RWPE1 (cell line): ENCODE data around the gene MAML3.

ENCODE experiments used
- CTCF ChIA-PET: fragments of 350-600 bp; sonication (Branson Sonifier 250); formaldehyde crosslinking; extraction: SDS; loops from one replicate; lab custom pipeline; 2021; lab: Yijun Ruan, JAX
- POLR2A ChIA-PET: fragments of 400-600 bp; formaldehyde crosslinking; extraction: SDS; loops from one replicate; lab custom pipeline; 2020; ENCODE audit warnings: antibody characterized with exemption; ENCODE audit not compliant: low non-redundant PET; lab: Yijun Ruan, JAX
- DNase-seq: peaks from one replicate; pipeline ENCODE4 v3.0.0; 2012; ENCODE audit warnings: low spot score
- H3K27ac ChIP-seq: fragments of 450-650 bp; 2 replicates; pipeline ENCODE4 v1.5.1; 2017
- TF ChIP-seq, protein P1 (sequence below): fragments of 450-650 bp; conservative IDR thresholded peaks from 2 replicates; pipeline ENCODE4 v1.5.1; 2017; ENCODE audit warnings: low read depth, mild to moderate bottlenecking

MAML3 gene

GRCh38 chr4:140048419-140048995 lies 105.5 kb downstream of the MAML3 start:
- DNase-seq: no peak
- TF ChIP-seq, protein P1, sequence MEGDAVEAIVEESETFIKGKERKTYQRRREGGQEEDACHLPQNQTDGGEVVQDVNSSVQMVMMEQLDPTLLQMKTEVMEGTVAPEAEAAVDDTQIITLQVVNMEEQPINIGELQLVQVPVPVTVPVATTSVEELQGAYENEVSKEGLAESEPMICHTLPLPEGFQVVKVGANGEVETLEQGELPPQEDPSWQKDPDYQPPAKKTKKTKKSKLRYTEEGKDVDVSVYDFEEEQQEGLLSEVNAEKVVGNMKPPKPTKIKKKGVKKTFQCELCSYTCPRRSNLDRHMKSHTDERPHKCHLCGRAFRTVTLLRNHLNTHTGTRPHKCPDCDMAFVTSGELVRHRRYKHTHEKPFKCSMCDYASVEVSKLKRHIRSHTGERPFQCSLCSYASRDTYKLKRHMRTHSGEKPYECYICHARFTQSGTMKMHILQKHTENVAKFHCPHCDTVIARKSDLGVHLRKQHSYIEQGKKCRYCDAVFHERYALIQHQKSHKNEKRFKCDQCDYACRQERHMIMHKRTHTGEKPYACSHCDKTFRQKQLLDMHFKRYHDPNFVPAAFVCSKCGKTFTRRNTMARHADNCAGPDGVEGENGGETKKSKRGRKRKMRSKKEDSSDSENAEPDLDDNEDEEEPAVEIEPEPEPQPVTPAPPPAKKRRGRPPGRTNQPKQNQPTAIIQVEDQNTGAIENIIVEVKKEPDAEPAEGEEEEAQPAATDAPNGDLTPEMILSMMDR: no peak
- H3K27ac ChIP-seq: no peak overlapping the region
- ChIA-PET POLR2A (no interaction called here), CTCF (interaction anchor here (0.9 to 1.2 kb wide), 2 partner anchors 309 to 314 kb away, joined by 4 to 6 read pairs; no protein-coding TSS in a partner anchor)

DNA sequence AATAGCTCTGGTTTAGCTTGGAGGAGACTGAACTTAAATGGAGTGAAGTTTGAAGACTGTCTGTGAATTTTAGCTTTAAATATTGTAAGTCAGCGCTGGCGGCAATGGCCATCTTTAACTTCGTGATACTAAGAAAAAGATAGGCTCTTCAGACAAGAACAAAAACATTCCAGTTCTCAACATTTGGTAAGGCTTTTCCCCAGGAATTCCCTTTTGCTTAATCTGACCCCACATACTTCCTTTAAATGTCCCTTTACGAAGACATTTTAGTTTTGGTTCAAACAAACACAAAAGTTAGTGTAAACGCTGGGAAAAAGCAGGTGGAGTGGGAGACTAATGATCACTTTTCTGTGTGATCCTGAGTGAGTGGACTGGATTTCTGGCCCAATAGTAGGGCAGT lies 106.2 kb downstream of the MAML3 start:
- ChIA-PET CTCF (no interaction called here), POLR2A (no interaction called here)

DNA sequence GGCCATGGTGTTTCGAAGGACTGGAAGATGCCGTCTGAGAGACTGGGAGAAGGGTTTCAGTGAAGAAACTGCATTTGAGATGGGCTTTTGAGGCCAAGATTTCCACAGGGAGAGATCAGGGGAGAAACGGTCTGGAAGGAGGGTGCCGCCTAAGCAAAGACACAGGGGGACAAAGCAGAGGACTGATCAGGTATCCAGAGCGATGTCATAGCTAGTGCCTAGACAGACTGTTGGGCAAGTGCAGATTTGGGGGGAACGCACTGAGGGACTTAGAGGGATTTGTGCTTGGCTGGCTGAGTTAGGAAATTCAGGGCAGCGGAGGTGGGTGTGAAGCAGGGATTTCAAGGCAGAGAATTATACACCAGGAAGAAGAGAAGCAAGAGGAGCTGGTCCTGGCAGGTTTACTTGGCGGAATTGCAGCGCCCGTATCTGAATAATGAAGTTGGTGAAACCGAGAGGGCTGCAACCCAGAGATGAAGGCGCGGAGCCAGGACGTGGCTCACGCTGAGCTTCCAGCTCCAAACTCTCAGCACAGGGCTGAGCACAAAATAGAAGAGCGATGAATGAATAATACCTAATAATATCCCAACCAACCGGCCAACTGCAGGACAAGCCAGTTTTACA lies 106.9 kb downstream of the MAML3 start:
- POLR2A ChIA-PET: no interaction called here

More for the DNA sequence above, 106.2 kb downstream of the MAML3 start:
- DNase-seq: no peak
- TF ChIP-seq, protein P1: no peak
- no peak overlapping the region for H3K27ac ChIP-seq

GRCh38 chr4:140046543-140046942 lies 107.4 kb downstream of the MAML3 start:
- CTCF ChIA-PET: no interaction called here
- no peak for DNase-seq
- POLR2A ChIA-PET: no interaction called here
- H3K27ac ChIP-seq: no peak overlapping the region
- TF ChIP-seq, protein P1: no peak

More for the DNA sequence above, 106.9 kb downstream of the MAML3 start:
- CTCF ChIA-PET: no interaction called here
- DNase-seq: no peak
- TF ChIP-seq, protein P1: no peak
- H3K27ac ChIP-seq: no peak overlapping the region

DNA sequence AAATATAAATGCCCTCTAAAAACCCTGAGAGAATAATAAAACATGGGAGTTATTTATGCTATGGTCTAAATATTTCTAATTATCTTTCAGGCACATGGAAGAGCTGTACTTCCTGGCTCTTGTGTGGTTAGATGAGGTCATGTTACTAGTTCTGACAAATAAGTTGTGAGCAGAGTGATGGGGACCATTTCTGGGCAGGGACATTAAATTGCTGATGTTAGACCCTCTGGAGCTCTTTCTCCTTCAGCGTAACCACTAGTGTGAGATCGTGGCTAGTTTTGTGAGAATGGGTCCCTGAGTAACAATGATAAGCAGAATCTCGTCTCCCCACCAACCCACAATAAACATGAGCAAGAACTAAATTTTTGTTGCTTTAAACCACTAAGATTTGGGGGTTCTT lies 108.0 kb downstream of the MAML3 start:
- POLR2A ChIA-PET: no interaction called here
- CTCF ChIA-PET: no interaction called here
- DNase-seq: no peak
- TF ChIP-seq, protein P1: no peak
- H3K27ac ChIP-seq: no peak overlapping the region

DNA sequence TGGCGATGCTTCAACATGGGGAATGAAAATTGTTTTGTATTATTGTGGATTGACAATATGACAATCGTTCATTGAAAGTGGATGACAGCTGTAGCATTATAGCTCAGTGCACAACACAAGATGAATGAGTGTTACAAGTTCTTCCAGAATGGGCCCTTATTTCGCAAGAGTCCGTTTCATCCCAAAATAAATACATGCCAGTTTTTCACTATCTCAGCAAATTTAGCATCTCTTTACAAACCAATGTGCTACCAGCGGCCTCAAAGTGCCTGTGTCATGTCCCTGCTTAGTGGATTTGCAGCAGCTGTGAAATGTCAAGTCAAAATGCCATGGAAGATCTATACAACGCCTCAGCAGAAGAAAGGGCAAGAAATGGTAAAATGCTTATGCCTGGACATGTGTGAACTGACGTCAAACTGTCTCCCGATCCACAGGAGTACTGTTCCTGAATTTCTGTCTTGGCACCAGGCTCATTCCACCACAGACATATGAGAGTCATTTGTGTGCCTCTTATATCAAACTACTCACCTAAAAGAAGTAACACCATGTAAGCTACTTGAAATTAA lies 109.6 kb downstream of the MAML3 start:
- CTCF ChIA-PET: no interaction called here
- DNase-seq: no peak
- TF ChIP-seq, protein P1: no peak
- H3K27ac ChIP-seq: no peak overlapping the region
- POLR2A ChIA-PET: no interaction called here
